KMS-11 (cell line): ENCODE measurements around the gene BTNL9.

Experiments
- H2AFZ ChIP-seq: fragments of 200-600 bp; sonication (generic); 2 replicates; pipeline ENCODE4 v1.6.1; 2016; ENCODE audit warnings: antibody characterized with exemption, mixed run types, low read depth
- H3K27ac ChIP-seq: fragments of 200-600 bp; sonication (generic); 2 replicates; pipeline ENCODE4 v1.6.1; 2016; ENCODE audit warnings: mild to moderate bottlenecking, mixed run types
- H3K27me3 ChIP-seq: fragments of 200-600 bp; sonication (generic); 2 replicates; pipeline ENCODE4 v1.6.1; 2017; ENCODE audit warnings: mild to moderate bottlenecking, low read depth, mixed run types, moderate library complexity; ENCODE audit not compliant: insufficient read depth
- H3K36me3 ChIP-seq: fragments of 200-600 bp; sonication (generic); 2 replicates; pipeline ENCODE4 v1.6.1; 2017; ENCODE audit warnings: mild to moderate bottlenecking, mixed run types; ENCODE audit not compliant: insufficient read depth
- H3K4me1 ChIP-seq: fragments of 200-600 bp; sonication (generic); 2 replicates; pipeline ENCODE4 v1.6.1; 2016; ENCODE audit warnings: mild to moderate bottlenecking, low read depth, mixed run types; ENCODE audit not compliant: poor library complexity, severe bottlenecking
- H3K4me2 ChIP-seq: fragments of 200-600 bp; sonication (generic); 2 replicates; pipeline ENCODE4 v1.7.0; 2016; ENCODE audit warnings: mild to moderate bottlenecking, mixed run types
- H3K4me3 ChIP-seq: fragments of 200-600 bp; sonication (generic); IDR thresholded peaks from 2 replicates; pipeline ENCODE4 v1.6.1; 2017; ENCODE audit warnings: low read depth, low read length, mixed read lengths; ENCODE audit not compliant: insufficient read depth
- H3K79me2 ChIP-seq: fragments of 200-600 bp; sonication (generic); 2 replicates; pipeline ENCODE4 v1.6.1; 2016; ENCODE audit warnings: low read depth, mixed run types; ENCODE audit not compliant: insufficient read depth
- H3K9ac ChIP-seq: fragments of 200-600 bp; sonication (generic); 2 replicates; pipeline ENCODE4 v1.6.1; 2016; ENCODE audit warnings: mild to moderate bottlenecking, mixed run types
- H4K20me1 ChIP-seq: fragments of 200-600 bp; sonication (generic); 2 replicates; pipeline ENCODE4 v1.6.1; 2016; ENCODE audit warnings: mild to moderate bottlenecking, mixed run types; ENCODE audit not compliant: insufficient read depth
- CTCF ChIP-seq: fragments of 200-600 bp; sonication (generic); conservative IDR thresholded peaks from 2 replicates; pipeline ENCODE4 v1.6.1; 2017; ENCODE audit warnings: low read depth, mild to moderate bottlenecking, antibody characterized with exemption, low read length, moderate library complexity, mixed read lengths

BTNL9 gene

DNA sequence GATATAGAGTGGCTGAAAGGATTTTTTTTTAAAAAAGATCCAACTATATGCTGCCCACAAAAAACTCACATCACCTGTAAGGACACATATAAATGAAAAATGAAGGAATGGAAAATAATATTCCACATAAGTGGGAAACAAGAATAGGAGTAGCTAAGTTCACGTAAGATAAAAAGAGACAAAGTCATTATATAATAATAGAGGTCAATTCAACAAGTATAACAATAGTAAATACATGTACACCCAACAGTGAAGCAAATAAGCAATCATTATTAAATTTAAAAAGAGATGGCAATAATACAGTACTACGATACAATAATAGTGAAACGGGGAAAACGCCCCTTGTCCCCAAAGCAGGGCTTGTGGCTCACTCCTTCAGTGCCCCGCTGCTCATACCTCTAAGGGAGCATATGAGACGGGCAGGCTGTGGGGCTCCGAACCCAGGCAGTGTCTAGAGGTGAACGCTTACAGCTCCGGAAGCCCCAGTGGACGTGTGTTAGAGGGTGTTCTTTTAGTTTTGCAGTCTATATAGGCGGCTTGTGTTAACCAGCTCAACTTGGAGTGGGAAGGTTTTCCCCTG lies 12.5 kb upstream of the BTNL9 start:
- no peak overlapping the region for H3K4me3 ChIP-seq
- no peaks in the 10 kb centered on the region for H3K36me3 ChIP-seq
- no peaks in the 10 kb centered on the region for H3K4me1 ChIP-seq
- H3K79me2 ChIP-seq: no peaks in the 10 kb centered on the region
- no peak overlapping the region for H2AFZ ChIP-seq
- no peak overlapping the region for H3K4me2 ChIP-seq
- H4K20me1 ChIP-seq: no peaks in the 10 kb centered on the region
- TF ChIP-seq CTCF: no peak
- no peaks in the 10 kb centered on the region for H3K27me3 ChIP-seq
- no peak overlapping the region for H3K27ac ChIP-seq
- H3K9ac ChIP-seq: no peak overlapping the region

- Histone ChIP-seq H3K27me3 (no peaks in the 10 kb centered on the region), H3K9ac (no peak overlapping the region), H3K27ac (no peak overlapping the region), H4K20me1 (no peaks in the 10 kb centered on the region), H3K4me2 (no peak overlapping the region), H2AFZ (no peak overlapping the region), H3K79me2 (no peaks in the 10 kb centered on the region), H3K36me3 (no peaks in the 10 kb centered on the region), H3K4me1 (no peaks in the 10 kb centered on the region), H3K4me3 (no peak overlapping the region)
- TF ChIP-seq CTCF: no peak
These were observed 11.8 kb upstream of the BTNL9 start for GRCh38 chr5:181028032-181028819.

- H3K27ac ChIP-seq: no peak overlapping the region
- H3K4me1 ChIP-seq: no peaks in the 10 kb centered on the region
- H3K27me3 ChIP-seq: no peaks in the 10 kb centered on the region
- no peak for TF ChIP-seq CTCF
- H3K4me2 ChIP-seq: no peak overlapping the region
- H3K36me3 ChIP-seq: no peaks in the 10 kb centered on the region
- no peak overlapping the region for H3K9ac ChIP-seq
- H2AFZ ChIP-seq: no peak overlapping the region
- no peaks in the 10 kb centered on the region for H4K20me1 ChIP-seq
- no peaks in the 10 kb centered on the region for H3K79me2 ChIP-seq
- H3K4me3 ChIP-seq: no peak overlapping the region
These were observed 8.3 kb upstream of the BTNL9 start for GRCh38 chr5:181031716-181032115.

DNA sequence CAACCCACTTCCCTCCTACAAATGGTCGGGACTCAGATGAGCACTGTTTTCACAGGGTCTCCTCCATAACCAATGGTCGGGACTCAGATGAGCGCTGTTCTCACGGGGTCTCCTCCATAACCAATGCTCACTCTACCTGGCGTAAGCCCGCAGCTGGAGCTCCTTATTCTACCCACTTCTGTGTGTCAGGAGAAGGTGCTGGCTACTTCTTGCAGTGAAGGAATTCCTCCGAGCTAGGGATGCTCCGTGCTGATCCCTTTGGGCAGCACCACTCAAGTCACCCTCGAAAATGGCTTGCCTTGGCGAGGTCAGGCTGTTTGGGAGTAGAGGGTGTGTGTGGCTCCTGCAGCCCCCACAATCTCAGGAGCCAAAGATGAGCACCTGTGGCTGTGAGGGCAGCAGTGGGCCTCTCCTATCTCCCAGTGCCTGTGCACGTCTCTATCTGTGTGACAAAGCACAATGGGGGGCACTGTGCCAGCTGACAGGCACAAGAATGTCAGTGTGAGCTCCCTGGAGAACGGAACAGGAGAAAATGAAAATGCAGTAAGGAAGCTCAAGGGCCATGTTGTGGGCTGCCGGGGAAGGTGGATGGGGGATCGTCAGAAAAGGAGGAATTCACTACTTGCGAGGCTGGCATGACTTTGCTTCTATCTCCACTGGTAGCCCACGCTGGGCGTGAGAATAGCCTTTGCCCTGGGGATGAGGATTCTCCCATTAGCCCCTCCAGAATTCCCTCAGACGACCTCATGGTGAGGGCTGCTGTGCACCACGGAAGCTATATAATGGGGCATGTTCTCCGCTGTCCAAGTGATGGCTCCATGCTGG lies 3.9 kb upstream of the BTNL9 start:
- TF ChIP-seq CTCF: no peak
- Histone ChIP-seq H4K20me1 (no peaks in the 10 kb centered on the region), H2AFZ (no peak overlapping the region)

More for the DNA sequence above, 3.9 kb upstream of the BTNL9 start:
- Histone ChIP-seq H3K36me3 (no peaks in the 10 kb centered on the region), H3K27me3 (no peaks in the 10 kb centered on the region), H3K4me1 (no peaks in the 10 kb centered on the region), H3K4me2 (no peak overlapping the region), H3K27ac (no peak overlapping the region), H3K4me3 (no peak overlapping the region), H3K79me2 (no peaks in the 10 kb centered on the region), H3K9ac (no peak overlapping the region)
